Measurements from ENCODE around the gene CHRD.

DNA sequence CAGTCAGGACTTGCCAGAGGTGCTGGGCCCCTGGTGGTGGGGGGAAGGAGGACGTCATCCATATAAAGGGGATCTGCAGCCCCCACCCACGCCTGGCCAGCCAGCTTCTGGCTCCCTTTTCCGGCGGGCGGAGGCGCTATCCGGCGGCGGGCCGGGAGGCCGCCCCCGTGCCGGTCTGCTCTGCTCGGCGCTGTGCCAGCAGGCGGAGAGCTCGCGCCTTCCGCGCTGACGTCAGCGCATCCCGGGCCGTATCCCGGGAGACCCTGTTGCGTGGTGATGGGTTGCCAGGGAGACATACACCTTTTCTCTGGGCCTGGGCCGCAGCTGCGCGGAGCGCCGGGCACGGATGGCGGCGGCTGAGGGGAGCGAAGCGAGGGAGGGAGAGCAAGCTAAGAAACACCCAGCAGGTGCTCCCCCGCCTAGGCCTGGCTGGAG, 41.3 kb upstream of the CHRD start:
- TF ChIP-seq, protein P1, sequence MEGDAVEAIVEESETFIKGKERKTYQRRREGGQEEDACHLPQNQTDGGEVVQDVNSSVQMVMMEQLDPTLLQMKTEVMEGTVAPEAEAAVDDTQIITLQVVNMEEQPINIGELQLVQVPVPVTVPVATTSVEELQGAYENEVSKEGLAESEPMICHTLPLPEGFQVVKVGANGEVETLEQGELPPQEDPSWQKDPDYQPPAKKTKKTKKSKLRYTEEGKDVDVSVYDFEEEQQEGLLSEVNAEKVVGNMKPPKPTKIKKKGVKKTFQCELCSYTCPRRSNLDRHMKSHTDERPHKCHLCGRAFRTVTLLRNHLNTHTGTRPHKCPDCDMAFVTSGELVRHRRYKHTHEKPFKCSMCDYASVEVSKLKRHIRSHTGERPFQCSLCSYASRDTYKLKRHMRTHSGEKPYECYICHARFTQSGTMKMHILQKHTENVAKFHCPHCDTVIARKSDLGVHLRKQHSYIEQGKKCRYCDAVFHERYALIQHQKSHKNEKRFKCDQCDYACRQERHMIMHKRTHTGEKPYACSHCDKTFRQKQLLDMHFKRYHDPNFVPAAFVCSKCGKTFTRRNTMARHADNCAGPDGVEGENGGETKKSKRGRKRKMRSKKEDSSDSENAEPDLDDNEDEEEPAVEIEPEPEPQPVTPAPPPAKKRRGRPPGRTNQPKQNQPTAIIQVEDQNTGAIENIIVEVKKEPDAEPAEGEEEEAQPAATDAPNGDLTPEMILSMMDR (IDR thresholded peaks at IDR 0.05): peak; percentile 29
- TF ChIP-seq POLR2AphosphoS5 (IDR thresholded peaks at IDR 0.05; ENCODE audit: low read depth, low read length): no peak
